Stimulated activated CD4-positive, alpha-beta T cell treated with anti-CD3 and anti-CD28 coated beads, Interleukin-4, amount 100 ng/mL, for 1 hour (primary cell): Measurements from ENCODE around the gene PKP2.
"Not testable (repeated sequence)": the region's sequence is repeated elsewhere in the genome, so short reads cannot be mapped to it uniquely, and the experiment has no call there.

Source experiments
- DNase-seq: peaks from one replicate; pipeline ENCODE4 v3.0.0-alpha.2; 2020

The PKP2 gene

DNA sequence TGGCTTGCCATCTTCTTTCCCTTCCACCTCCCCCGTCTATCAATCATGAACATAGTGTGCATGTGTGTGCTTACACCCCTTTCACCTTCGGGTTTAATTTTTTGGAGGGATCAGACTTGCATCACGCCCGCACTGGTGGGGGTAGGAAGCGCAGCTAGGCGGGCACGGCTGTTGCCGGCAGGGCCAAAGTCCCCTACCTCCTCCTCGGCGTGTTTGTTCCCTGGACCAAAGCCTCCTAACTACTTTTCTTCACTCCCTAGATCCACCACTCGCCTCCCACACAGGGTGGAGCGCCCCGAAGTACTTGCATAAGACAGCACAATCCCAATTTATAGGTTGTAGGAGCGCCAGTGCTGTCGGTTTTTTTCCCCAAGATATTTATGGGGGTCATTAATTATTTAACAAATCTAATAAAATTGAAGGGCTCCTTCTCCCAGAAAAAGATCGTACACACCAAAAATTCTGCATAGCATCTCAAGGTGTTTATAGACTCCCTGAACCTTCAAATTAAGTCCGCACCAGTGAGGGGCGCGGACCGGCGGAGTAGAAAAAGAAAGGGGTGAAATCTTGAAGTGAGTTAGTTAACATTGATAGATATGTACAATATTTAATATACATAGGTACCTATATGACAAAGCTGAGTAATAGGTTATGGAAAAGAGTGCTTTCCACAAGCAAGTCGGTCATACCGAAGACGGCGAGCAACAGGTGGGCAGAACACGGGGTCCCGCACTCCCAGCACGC lies 717 bp downstream of the PKP2 start:
- no peak for DNase-seq

DNA sequence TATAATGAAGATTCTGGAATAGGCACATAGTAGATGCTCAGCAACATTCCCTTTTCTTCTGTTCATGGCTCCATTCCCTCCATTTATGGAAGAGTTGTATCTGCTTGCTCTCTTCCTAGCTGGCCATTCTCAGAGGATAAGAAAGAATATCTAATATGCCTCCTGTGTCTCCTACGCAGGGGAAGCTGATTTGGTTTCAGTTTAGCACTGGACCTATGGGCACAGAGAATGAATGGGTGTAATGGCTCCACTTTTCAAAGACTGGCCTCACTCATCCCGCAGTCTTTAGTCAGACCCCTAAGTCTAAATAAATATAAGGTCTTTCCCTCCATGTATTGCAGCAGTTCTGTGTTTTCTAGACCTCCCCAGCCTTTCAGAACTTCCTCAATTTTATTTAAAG lies 2.0 kb downstream of the PKP2 start:
- no peak for DNase-seq

DNA sequence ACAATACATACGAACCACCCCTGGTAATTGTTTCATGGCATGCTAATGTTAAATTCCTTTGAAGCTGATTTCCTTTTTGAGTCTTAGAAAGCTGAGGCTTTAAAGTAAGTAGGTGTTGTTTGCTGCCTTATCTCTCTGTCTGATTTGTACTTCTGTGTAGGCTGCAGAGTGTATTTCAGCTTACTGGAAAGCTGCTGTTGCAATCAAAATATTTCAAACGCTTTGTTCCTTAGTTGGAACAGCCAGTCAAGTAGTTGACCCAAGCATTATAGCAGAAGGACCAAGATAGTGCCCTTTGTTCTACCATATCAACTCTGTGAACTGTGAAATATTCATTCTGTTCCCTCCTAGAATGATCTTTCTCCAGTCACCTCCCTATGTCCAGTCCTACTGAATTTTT lies 3.1 kb downstream of the PKP2 start:
- DNase-seq = no peak

DNA sequence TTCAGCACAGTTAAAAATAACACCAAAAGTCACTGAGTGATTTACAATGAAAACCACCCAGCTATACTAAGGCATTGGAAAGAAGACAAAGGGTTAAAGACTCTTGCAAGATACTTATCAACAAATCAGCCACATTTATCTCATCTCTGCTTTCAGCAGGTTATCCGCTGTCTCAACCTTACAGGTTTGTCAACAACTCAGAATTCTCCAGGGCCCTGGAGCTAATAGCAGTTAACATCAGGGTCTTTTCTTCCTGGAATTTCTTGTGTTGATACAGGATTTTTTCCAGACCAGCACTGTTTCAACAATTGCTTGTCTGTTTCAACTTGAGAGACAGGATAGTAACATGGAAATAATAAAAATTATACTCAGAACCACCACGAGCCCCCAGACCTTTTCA lies 3.5 kb downstream of the PKP2 start:
- no peak for DNase-seq

DNA sequence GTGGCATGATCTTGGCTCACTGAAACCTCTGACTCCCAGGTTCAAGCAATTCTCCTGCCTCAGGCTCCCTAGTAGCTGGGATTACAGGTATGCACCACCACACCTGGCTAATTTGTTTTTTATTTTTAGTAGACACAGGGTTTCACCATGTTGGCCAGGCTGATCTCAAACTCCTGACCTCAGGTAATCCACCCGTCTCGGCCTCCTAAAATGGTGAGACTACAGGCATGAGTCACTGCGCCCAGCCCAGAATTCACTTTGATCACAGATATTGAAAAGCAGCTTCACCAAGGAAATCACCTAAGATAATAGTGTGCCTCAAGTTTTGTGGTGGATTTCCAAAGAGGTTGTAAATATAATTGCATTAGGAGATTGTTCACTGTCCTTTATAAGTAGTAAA lies 4.2 kb downstream of the PKP2 start:
- not testable (repeated sequence) for DNase-seq

DNA sequence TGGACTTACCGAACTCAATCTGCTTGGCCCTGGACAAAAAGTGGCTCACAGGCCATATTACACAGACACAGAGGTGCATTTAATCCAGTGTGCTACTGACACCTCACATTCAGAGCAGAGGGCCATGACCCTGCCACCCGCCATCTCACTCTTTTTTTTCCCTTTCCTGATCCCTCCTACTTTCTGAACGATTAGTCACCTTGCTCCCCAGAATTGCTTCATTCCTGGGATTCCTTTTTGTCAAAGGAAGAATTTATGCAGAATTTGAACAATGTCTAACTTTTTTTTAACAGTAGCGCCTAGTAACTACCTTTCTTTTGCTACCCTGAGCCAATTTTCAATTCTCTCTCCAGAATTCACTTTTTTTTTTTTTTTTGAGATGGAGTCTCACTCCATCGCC lies 4.6 kb downstream of the PKP2 start:
- DNase-seq = no peak

DNA sequence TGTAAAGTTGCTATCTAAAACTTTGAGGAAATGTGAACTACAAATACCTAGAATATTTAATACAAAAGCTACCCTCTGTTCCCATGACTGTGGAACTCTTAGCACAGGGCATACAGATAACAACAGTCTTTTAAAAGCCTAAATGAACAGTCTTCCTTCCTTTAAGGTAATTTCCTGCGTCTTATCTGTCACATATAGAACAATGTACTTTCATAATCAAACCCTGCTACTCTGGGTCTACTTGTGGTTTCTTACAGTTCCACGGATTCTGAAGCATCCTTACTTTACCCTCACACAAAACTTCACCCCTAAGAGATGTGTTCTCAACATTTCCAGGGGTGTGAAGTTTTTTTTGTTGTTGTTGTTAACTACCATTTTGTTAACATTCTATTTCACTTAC lies 5.1 kb downstream of the PKP2 start:
- no peak for DNase-seq

DNA sequence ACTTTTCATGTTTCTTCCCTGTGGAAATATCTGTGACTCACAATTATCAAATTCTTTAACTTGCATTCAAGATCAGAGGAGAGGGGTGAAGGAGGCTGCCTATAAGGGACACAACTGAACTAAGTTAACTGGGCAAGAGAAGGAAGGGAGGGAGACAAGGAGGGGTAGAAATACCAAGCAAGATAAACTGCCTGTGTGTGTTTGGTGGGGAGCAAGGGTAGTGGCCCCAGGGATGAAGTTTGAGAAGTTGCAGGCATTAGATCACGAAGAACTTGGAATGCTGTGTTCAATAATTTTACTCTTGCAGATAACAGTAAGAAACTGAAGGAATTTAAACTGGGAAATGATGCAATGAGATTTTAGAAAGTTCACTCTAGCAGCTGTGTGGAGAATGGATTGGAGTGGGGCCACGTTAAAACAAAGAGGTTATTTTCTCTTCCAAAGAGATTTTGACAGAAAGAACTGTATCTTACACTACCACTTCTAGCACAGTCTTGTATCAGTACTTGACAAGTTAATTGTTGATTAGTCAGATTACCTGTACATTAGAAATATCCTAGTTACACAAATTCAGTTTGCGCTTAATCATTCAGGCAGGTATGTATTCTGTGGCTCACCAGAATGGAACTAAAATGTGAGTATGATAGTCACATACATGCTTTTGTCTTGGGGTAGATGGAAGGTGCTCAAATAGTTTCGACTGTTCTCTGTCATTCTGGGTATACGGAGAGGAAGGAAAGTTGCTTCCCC lies 7.4 kb downstream of the PKP2 start:
- DNase-seq = no peak

DNA sequence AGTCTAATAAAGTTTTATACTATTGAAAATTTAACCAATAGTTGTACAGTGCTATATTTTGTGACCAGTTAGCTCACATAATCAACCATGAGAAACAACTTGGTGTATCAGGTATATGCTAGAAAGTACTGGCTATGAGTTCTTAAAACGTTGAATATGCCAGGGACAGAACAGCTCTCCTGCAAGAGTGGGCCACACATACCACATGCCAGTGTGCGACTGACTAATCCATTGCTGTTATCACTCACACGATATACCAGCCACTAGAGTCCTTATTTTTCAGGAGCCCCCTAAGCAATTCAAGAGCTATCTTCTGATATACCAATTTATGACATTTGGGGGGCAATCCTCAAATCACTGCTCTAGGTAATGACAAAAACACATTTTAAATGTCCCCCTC lies 9.5 kb downstream of the PKP2 start:
- DNase-seq = no peak

DNA sequence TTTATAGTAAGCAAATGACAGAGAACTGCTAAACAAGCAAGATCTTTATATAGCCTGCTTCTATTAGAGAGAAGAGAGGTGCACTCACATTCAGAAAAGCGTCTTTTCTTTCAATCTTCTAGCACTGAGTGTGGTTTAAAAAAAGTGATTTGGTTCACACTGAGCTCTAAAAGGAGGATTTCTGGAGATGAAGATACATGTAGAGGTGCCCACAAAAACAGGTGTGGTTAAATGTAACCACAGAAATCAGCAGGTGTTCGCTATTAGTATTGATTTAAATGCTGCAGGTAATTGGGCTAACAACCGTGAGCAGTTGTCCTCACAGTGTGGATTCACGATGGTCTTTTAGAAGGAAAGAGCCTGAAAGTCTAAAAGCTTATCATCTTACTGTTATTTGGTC lies 10.7 kb downstream of the PKP2 start:
- no peak for DNase-seq

DNA sequence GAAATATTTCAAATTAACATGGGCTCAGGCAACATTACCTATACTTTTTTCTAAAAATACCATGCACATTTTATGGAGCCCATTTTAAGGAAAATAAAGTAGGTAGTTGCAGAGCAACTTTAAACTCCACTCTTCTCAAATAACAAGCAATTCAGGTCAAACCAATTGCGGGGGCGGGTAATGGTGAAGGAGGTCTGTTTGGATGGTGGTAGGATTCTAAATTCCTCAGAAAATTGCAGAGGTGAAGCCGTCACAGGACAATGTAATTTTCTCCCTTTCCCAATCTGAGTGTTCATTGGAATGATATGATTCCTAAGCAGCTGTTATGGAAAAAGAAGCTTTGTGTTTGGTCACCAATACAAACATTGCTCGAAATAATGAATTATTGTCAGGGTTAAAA lies 11.6 kb downstream of the PKP2 start:
- no peak for DNase-seq

DNA sequence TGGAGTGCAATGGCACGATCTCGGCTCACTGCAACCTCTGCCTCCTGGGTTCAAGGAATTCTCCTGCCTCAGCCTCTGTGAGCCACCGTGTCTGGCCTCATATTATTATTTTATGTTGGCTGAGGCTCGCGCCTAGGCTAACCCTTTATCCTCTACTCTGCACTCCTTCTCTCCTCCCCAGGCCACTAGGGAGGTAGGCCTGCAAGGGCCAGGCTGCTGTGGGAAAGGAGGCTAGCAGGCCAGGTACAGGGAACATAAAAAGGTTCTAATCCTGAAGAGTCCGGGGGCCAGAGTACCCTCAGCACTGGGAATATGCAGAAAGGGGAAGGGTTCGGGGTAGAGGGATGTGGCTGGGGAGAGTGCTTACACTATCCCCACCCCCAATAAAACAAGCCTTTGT lies 14.9 kb downstream of the PKP2 start:
- DNase-seq = no peak

DNA sequence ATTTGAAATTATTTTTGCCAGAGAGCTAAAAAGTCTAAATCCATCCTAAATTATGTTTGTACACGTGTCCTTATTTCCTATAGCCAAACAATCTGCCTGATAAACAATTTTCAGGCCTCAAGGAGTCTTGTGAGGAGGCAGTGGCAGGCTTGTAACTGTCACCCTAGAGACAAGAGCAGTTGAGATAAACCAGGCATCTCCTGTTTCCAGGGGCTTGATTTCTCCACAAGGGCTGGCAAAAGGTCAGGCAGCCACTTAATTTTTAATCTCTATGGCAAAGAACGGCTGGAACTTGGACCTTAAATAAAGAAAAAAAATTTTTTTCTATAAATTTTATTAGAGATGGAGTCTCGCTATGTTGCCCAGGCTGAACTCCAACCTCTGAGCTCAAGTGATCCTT lies 15.5 kb downstream of the PKP2 start:
- no peak for DNase-seq

DNA sequence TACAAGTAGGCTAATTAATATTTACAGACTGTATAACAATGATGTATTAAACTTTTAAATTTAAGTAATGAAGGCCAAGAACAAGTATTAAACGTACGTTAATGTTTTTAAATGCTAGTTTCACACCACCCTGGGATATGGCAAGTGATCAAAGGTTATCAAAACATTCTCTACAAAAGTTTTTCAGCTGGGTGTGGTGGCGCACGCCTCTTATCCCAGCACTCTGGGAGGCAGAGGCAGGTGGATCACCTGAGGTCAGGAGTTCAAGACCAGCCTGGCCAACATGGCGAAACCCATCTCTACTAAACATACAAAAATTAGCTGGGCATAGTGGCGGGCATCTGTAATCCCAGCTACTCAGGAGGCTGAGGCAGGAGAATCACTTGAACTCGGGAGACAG lies 17.5 kb downstream of the PKP2 start:
- DNase-seq = not testable (repeated sequence)

DNA sequence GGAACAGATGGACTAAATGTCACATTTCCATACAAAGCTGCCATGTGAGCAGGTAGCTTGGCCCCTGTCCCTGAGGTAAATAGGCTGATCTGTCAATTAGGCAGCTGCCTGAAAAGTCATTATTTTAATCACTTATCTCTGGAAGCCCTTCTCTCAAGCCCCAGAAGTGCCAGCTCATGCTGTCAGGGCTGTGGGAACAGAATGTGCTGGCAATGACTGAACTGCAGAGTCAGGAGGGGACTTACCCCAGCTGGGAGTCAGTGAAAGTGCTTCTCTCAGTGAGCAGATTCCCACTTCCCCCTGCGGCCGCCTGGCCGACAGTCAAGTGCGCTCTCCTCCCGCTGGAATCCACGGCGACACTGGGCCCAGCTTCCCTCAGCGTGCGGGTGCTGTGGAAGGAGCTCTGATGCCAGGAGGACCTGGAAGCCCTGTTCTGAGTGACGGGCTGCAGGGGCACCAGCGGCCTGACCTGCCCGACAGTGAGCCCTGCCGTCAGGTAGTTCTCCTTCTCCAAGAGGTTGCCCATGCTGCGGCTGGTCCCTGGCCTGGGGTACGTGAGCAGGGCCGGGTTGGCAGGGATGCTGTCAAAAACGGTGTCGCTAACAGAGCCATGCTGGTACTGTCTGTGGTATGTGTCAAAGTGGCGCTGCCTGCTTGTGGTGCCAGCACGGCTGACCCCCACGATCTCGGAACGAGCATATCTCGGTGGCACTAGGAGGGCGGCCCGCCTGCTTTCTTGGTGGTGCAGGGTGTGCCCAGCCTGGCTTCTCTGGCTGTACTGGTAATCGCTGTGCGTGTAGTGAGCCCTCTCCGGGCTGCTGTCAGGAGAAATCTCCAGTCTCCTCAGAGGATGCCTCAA lies 18.7 kb downstream of the PKP2 start:
- DNase-seq = no peak

DNA sequence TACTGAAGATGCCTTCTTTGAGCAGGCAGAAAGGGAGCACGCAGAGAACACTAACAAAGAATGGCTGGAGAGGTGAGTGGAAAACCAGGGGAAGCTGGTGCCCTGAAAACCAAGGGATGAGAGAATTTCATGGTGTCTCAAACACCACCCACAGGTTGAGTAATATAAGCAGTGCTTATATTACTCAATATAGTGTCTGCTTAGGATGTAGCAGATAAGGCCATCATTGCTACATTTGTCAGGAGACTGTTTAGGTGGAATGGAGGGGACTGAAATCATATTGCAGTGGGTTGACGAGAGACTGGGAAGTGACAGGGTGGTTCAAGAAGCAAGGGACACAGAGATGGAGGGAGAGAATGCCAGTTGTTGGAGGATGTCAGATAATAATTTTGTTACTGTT lies 20.6 kb downstream of the PKP2 start:
- no peak for DNase-seq

DNA sequence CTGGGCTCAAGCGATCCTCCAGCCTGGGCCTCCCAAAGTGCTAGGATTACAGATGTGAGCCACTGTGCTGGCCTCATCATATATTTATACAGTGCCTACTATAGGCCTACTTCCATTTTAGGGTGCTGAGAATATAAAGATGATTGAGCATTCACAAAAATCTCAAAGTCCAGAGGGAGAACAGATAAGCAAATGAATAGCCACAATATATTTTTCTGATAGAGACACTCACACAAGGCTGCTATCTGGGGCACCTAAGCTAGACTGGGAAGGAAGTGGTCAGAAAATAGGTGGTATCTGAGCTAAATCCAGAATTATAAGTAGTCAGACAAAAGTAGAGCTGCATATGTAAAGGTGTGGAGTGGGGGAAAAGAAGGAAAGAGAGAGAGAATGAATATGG lies 21.6 kb downstream of the PKP2 start:
- DNase-seq = no peak

DNA sequence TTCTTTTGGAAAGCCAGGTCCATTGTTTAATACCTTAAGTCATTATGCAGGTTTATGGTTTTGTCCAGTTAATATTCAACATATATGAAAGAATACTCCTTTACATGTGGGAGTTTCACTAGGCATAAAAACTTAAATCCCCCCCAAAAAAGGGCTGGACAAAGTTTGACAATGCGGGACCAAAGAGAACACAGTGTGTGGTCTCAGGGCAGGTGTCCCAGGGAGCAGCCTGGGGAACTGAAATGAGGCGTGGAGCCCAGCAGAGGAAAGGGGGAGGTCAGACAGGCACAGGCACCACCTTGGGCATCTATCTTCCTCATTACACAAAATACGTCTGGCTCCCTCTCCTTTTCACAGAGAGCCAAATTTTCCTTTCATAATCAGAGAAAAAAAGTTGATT lies 22.5 kb downstream of the PKP2 start:
- DNase-seq = no peak

DNA sequence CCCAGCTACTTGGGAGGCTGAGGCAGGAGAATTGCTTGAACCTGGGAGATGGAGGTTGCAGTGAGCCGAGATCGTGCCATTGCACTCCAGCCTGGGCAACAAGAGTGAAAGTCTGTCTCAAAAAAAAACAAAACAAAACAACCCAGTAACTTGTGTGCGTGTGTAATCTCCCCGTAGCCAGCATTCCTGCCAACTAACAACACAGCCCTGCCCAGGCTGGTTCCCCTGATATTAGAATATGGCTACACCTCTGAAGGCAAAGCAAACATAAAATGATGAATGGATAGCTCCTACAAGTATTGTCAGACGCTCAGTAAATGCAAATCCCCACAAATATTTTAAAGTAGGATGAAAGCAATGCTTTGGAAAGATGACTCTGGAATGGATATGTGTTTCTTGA lies 24.2 kb downstream of the PKP2 start:
- not testable (repeated sequence) for DNase-seq

DNA sequence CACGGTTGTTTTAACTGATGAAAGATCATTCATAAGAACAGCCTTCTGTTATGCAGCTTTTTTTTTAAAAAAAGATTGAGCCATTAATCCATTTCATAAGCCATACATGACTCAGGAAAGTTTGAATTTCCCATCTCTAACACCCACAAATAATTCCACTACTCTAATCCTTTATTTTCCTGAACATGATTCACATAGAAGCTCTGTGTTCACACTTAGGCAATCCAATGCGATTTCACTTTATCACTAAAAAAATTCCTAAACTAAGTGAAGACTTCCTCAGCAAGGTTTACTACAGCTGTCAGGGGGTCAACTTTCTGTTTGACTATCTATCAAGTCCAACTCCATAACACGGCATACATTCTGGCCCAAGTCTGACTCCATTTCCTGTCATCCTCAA lies 25.9 kb downstream of the PKP2 start:
- no peak for DNase-seq

DNA sequence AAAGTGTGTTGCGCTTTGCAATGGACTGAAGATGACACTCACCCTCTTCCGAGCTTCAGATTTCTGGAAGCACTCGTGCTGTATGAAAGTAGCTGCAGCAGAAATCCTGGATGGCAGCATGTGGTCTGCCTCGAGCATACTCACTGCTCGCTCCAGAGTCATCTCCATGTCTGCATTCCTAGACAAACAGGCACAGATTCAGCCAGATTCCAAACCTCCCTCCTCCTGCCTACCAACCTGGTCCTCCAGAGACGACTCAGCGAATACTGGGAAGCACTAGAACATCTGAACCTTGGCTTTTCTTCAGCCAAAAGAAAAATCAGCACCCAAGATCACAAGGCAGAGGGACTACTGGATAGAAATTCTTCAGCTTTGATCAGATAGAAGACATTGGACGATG lies 27.7 kb downstream of the PKP2 start:
- DNase-seq = no peak

DNA sequence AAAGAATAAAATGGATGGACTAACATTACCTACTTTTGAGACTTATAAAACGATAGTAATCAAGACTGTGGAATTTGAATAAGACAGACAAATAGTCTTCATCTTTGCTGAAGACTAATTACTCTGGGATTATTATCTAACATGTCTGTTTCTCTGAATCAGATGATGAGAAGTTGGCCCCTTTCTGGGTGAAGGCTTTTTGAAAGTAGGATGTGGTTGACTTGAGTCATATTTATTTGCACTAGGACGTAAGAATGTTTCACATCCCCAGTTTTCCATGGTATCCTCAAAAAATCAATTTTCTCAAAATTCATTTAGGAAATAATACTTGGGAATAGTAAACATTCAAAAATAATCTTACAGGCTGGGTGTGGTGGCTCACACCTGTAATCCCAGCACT lies 31.8 kb downstream of the PKP2 start:
- DNase-seq = no peak

DNA sequence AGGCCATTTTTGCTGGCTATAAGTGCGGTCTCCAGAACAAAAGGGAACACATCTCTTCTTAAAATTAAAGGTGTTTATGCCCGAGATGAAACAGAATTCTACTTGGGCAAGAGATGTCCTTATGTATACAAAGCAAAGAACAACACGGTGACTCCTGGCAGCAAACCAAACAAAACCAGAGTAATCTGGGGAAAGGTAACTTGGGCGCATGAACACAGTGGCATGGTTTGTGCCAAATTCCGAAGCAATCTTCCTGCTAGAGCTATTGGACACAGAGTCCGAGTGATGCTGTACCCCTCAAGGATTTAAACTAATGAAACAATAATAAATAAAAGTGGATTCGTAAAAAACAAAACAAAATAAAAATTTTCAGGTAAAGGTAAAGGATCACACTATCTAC lies 33.4 kb downstream of the PKP2 start:
- DNase-seq = no peak

DNA sequence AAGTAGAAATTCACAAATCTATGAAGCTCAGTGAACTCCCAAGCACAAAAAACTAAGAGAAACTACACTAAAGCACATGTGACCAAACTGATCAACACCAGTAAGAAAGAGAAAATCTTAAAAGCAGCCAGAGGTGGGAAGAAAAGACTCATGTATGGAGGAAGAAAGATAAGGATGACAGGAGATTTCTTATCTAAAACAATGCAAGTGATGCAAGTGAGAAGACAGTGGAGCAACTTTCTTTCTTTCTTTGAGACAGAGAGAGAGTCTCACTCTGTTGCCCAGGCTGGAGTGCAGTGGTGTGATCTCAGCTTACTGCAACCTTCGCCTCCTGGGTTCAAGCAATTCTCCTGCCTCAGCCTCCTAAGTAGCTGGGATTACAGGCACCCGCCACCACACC lies 34.9 kb downstream of the PKP2 start:
- DNase-seq = not testable (repeated sequence)
